Parathyroid adenoma (tissue), 2 donors: Measurements from ENCODE around the gene FSD2.

Source experiments
- H2AFZ ChIP-seq: fragments of 300-600 bp; sonication (generic); one replicate; pipeline ENCODE4 v1.7.0; 2017; ENCODE audit warnings: antibody characterized with exemption, mild to moderate bottlenecking
- H3K27ac ChIP-seq: fragments of 300-600 bp; sonication (generic); one replicate; pipeline ENCODE4 v1.7.0; 2017
- H3K27me3 ChIP-seq: fragments of 300-600 bp; sonication (generic); one replicate; pipeline ENCODE4 v1.7.0; 2017; ENCODE audit warnings: low read length; ENCODE audit not compliant: control insufficient read depth, insufficient read depth
- H3K36me3 ChIP-seq: fragments of 300-600 bp; sonication (generic); one replicate; pipeline ENCODE4 v1.7.0; 2017; ENCODE audit warnings: low read length; ENCODE audit not compliant: control insufficient read depth, insufficient read depth
- H3K4me1 ChIP-seq: fragments of 300-600 bp; sonication (generic); one replicate; pipeline ENCODE4 v1.7.0; 2017; ENCODE audit warnings: control low read depth
- H3K4me2 ChIP-seq: fragments of 300-600 bp; sonication (generic); one replicate; pipeline ENCODE4 v1.7.0; 2017; ENCODE audit warnings: low read length
- H3K4me3 ChIP-seq: fragments of 300-600 bp; sonication (generic); one replicate; pipeline ENCODE4 v1.7.0; 2017; ENCODE audit warnings: low read depth, low read length
- H3K79me2 ChIP-seq: fragments of 300-600 bp; sonication (generic); one replicate; pipeline ENCODE4 v1.7.0; 2017; ENCODE audit warnings: control low read depth
- H3K9ac ChIP-seq: fragments of 300-600 bp; sonication (generic); one replicate; pipeline ENCODE4 v1.7.0; 2017; ENCODE audit warnings: mild to moderate bottlenecking
- H3K9me3 ChIP-seq: fragments of 300-600 bp; sonication (generic); one replicate; pipeline ENCODE4 v1.7.0; 2017; ENCODE audit warnings: low read length; ENCODE audit not compliant: control insufficient read depth
- TF ChIP-seq, protein P1 (sequence below): fragments of 300-600 bp; sonication (generic); IDR thresholded peaks from one replicate; pipeline ENCODE4 v1.7.0; 2017; ENCODE audit warnings: antibody characterized with exemption, mild to moderate bottlenecking
- donor health status: primary hyperparathyroidism.

The FSD2 gene

DNA sequence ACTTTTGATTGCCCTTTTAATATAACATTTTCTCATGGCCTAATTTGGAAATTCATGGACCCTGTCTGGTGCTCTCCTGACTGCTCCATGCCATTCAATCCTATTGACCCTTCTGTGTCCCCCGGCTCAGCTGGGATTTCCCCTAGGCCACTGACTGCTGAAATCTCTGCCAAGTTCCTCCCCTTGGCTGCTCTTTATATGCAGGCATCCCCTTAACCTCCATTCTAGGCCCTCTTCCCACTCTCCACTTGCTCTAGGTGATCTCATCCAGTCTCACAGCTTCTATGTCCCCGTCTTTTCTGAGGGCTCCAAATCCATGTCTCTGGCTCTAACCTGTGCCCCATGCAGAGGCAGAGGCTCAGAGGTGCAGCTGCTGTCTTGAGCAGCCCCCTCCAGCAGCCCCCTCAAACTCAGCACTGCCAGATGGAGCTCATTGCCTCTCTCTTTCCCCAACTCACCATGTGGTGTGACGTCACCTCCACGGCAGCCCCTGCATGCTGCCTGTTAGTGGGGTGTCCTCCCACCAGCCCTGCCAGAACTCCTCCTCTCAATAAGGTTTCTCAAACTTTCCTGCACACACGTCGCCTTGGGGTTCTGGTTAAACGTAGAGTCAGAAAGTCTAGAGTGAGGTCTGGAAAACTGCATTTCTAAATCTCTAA lies 6.6 kb downstream of the FSD2 start:
- TF ChIP-seq, protein P1, sequence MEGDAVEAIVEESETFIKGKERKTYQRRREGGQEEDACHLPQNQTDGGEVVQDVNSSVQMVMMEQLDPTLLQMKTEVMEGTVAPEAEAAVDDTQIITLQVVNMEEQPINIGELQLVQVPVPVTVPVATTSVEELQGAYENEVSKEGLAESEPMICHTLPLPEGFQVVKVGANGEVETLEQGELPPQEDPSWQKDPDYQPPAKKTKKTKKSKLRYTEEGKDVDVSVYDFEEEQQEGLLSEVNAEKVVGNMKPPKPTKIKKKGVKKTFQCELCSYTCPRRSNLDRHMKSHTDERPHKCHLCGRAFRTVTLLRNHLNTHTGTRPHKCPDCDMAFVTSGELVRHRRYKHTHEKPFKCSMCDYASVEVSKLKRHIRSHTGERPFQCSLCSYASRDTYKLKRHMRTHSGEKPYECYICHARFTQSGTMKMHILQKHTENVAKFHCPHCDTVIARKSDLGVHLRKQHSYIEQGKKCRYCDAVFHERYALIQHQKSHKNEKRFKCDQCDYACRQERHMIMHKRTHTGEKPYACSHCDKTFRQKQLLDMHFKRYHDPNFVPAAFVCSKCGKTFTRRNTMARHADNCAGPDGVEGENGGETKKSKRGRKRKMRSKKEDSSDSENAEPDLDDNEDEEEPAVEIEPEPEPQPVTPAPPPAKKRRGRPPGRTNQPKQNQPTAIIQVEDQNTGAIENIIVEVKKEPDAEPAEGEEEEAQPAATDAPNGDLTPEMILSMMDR: no peak
- Histone ChIP-seq H3K4me1 (no peaks in the 10 kb centered on the region), H3K79me2 (no peaks in the 10 kb centered on the region), H3K36me3 (no peaks in the 10 kb centered on the region), H2AFZ (no peak overlapping the region), H3K4me3 (no peak overlapping the region), H3K27ac (no peak overlapping the region), H3K4me2 (no peak overlapping the region), H3K27me3 (no peaks in the 10 kb centered on the region), H3K9me3 (no peaks in the 10 kb centered on the region), H3K9ac (no peak overlapping the region)

DNA sequence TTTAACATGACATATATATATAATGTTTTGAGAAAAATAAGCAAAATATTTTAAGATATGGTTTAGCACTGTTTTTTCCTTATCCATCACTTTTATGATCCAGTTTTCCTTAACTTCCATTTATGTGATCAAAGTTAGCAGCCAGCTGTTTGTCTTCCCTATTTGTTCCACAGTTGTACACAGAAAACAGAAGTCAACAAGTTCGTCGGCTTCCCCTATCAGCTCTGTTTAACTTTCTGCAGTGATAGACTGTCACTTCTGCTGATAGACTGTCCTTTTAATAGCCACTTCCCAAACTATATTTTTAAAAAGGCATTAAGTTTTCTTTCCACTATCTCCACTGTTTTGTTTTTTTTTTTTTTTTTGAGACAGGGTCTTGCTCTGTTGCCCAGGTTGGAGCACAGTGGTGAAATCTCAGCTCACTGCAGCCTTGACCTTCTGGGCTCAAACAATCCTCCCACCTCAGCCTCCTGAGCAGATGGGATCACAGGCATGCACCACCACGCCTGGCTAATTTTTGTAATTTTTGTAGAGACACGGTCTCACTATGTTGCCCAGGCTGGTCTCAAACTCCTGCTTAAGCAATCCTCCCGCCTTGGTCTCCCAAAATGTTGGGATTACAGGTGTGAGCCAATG lies 7.2 kb downstream of the FSD2 start:
- H3K4me2 ChIP-seq: no peak overlapping the region
- no peaks in the 10 kb centered on the region for H3K4me1 ChIP-seq
- H3K27me3 ChIP-seq: no peaks in the 10 kb centered on the region
- no peak overlapping the region for H3K27ac ChIP-seq
- TF ChIP-seq, protein P1: no peak
- no peak overlapping the region for H3K9ac ChIP-seq
- no peak overlapping the region for H2AFZ ChIP-seq
- no peaks in the 10 kb centered on the region for H3K9me3 ChIP-seq
- no peaks in the 10 kb centered on the region for H3K79me2 ChIP-seq
- no peak overlapping the region for H3K4me3 ChIP-seq
- no peaks in the 10 kb centered on the region for H3K36me3 ChIP-seq

DNA sequence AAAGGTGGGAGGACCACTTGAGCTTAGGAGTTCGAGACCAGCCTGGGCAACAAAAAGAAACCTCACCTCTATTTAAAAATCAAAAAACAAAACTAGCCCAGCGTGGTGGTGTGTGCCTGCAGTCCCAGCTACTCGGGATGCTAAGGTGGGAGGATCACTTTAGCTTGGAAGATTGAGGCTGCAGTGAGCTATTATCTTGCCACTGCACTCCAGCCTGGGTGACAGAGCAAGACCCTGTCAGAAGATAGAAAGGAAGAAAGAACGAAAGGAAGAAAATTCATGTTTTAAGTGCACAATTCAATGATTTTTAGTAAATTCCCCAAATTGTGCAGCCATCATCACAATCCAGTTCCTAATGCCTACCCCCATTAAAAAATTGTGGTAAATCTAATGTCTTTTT lies 7.8 kb downstream of the FSD2 start:
- Histone ChIP-seq H3K4me3 (no peak overlapping the region), H2AFZ (no peak overlapping the region), H3K9me3 (no peaks in the 10 kb centered on the region), H3K36me3 (no peaks in the 10 kb centered on the region), H3K27ac (no peak overlapping the region), H3K4me2 (no peak overlapping the region), H3K27me3 (no peaks in the 10 kb centered on the region), H3K4me1 (no peaks in the 10 kb centered on the region), H3K79me2 (no peaks in the 10 kb centered on the region), H3K9ac (no peak overlapping the region)
- TF ChIP-seq, protein P1: no peak

DNA sequence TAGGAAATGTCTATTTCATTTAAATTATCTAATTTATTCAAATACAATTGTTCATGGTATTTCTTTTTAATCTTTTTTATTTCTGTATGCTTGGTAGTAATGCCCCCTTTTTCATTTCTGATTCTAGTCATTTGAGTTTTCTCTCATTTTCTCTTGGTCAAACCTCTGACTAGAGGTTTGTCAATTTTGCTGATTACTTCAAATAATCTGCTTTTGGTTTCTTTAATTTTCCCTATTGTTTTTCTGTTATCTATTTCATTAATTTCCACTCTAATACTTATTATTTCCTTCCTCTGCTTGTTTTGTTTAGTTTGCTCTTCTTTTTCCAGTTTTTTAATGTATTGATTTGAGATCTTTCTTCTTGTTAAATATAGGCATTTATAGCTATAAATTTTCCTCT lies 12.1 kb downstream of the FSD2 start:
- Histone ChIP-seq H3K9me3 (no peaks in the 10 kb centered on the region), H3K79me2 (no peaks in the 10 kb centered on the region), H3K4me2 (no peak overlapping the region), H3K36me3 (no peaks in the 10 kb centered on the region), H3K9ac (no peak overlapping the region), H3K27ac (no peak overlapping the region), H3K27me3 (no peaks in the 10 kb centered on the region), H3K4me1 (no peaks in the 10 kb centered on the region), H3K4me3 (no peak overlapping the region), H2AFZ (no peak overlapping the region)
- TF ChIP-seq, protein P1: no peak

DNA sequence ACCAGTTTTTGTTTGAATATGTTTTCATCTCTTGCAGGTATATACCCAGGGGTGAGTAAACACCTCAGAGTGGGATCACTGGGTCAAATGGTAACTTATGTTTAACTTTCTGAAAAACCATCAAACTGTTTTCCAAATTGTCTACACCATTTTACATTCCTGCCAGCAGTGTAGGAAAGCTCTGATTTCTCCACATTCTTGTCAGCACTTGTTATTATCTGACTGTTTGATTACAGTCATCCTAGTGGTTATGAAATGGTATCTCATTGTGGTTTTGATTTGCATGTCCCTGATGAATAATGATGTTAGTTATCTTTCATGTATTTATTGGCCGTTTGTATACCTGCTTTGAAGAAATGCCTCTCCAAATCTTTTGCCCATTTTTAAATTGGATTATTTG lies 13.8 kb downstream of the FSD2 start:
- no peaks in the 10 kb centered on the region for H3K36me3 ChIP-seq

More for the DNA sequence above, 13.8 kb downstream of the FSD2 start:
- Histone ChIP-seq H3K4me3 (no peak overlapping the region), H3K79me2 (no peaks in the 10 kb centered on the region), H3K9ac (no peak overlapping the region), H3K27me3 (no peaks in the 10 kb centered on the region), H3K9me3 (no peaks in the 10 kb centered on the region), H3K4me1 (no peaks in the 10 kb centered on the region), H2AFZ (no peak overlapping the region), H3K27ac (no peak overlapping the region), H3K4me2 (no peak overlapping the region)
- TF ChIP-seq, protein P1: no peak
